Globus pallidus (tissue), 1 donor: Measurements from ENCODE around the gene COBL.
A peak's percentile ranks its signal among the peaks of the same experiment; 100 is the strongest.

Source experiments
- DNase-seq: peaks from one replicate; pipeline ENCODE4 v3.0.0-alpha.2; 2015; ENCODE audit warnings: low spot score

The COBL gene

DNA sequence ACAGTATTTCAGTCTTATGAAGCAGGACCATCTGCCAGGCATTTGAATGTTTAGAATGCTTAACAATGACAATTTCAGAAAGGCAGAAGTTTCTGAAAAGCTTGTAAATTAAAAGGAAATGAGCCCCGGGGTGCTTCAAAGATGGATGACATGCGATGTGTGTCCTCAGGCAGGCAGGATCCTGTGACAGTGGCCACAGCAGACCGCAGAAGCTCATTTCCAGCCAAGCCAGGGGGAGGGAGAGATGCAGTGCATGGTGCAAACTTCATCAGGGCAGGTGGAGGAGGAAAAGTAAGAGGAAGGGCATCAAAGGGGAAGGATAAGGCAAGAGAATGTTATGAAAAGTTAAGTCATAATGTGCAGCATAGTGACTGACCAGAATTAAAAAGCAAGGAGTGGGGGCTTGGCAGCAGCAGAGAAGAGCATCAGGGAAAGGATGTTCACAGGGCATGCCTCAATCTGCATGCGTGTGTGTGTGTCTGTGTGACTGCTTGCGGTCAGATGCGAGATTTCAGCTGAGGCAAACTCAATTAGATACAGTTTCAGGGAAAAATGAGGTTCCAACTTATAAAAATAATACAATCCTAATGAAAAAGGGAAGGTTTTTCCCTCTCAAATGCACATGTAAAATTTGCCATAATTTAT is 173.7 kb downstream of the COBL start:
- no peak for DNase-seq

DNA sequence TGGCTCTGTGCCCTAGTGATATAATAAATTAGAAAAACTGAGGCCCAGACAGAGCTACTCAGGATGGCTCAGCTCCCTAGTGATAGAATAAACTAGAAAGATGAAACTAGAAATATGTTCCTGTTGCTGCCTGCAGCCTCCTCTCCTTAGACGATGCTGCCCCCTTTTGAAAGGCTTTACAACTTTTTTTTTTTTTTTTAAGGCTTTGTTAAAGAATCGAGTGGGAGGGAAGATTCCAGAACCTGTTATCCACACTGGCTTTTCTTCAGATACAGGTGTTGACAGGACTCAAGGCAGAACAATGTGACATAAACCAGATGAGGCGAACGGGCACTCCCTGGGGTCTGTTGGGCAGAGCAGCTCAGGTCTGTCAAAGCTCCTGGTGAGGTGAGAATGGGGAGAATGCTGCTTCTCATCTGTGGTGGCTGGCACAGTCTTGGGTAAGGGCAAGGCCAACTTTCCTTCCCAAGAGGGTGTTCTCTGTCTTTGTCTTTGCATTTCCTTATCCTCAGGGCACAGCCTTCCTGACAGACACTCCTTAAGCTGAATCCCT is 175.1 kb downstream of the COBL start:
- DNase-seq, result peak; percentile 72

DNA sequence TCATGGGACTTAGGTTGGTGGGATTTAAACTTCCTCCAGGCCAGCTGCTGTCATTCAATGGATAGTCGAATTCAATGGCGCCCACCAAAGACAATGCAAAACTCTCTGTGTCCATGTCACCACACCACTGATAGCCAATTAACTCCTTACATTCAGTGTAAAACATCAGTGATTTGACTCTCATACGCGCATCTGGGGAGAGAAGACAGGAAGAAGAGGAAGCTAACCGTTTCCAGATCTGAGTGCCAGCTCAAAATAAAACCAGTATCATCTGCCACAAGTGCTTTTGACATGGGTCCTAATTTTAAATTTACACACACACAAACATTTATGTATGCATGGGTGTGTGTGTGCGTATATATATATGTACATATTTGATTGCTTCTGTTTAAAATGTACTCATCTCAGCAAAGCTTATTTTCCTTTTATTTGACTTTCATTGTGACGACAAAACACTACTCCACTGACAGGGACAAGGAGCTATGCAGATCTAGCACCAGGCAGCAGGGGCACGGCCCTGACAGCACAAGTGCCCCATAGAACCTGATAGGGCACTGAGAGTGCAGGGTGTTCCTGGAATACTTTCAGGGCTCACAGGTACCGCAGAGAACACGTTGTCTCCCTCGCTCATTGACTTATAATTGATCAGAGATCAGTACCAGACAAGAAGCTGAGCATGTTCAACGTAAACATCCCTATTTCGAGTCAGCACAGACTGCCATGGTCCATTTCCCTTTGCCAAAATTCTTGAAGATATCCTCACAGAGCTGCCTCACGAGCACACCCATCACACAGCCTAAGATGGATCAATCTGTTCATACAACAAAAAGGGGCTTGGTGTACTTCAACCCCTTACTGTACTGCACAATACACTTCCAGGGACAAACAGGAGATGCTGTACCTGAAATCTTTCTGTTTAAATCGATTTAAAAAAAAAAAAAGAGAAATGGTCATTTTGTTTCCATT is 176.1 kb downstream of the COBL start:
- DNase-seq, result no peak

DNA sequence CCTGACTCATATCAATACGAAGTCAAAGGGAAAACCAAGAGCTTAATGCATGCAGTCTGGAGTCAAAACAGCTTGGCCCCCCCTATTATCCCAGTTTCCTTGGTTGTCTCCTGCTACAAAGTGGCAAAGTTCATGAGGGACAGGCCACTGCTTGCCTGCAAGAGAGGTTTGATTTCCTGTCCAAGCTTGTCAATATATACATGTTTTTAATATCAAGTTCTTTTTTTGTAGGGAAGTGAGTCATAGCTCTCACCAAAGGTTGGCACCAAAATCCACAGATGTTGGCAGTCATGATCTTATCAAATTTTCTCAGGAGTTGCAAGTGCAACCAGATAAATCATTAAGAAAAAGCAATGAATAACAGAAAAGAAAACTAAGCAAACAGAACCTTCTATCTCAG is 176.8 kb downstream of the COBL start:
- DNase-seq, result no peak

DNA sequence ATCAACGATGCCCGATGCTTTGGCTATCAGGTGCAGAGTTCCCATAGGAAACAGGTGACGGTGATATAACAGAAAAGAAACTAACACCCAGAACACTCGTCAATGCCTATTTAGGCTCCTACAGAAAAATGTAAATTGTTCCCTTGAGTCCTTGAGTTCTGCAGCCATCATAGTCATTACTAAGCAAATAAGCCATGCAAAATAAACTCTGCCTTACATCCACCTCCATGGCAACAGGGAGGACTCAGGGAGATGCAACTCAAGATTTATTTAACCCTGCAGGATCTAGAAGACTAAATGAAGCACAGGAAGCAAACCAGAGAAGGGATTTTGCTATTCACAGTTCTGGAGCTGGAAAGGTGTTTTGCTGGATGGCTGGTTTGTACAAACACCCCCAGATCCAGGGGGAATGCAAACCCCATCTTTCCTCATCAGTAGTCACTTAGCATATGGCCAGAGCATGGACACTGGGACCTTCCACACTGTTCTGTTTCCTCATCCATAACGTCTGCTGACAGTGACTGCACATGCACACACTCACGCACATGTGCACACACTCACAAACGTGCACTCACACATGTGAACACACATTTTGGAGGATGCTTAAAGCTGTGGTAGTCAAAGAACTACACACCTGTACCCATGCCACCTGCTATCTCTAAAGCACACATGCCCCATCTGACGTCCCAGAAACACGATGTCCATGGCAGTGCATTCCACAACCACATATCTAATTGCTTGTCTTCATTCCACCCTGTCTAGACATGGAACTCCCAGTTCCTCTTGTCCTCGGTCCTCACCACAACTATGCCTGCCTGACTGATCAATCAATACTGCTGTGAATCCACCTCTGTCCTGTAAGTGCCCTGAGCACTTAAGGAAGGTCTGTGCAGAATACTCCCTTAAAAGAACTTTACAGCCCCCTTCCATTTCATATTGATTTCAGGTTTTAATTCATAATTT is 178.2 kb downstream of the COBL start:
- no peak for DNase-seq

DNA sequence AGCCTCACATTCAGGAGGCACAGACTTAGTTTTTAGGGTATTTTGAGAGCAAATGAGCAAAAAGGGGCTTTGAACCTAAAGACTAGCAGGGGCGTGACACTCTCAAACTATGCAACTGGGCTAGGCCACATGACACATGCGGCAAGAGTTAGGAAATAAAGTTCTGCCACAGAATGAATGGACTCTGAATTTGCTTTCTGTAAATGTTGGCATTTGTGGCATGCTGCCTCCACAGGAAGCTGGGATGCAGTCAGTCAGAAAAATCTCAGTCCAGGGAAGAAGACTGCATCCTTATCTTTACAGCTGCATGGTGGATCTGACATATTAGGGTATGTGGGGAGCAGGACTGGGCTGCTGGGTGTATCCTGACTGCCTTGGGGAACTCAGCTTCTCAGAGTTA is 181.0 kb downstream of the COBL start:
- DNase-seq, result no peak

DNA sequence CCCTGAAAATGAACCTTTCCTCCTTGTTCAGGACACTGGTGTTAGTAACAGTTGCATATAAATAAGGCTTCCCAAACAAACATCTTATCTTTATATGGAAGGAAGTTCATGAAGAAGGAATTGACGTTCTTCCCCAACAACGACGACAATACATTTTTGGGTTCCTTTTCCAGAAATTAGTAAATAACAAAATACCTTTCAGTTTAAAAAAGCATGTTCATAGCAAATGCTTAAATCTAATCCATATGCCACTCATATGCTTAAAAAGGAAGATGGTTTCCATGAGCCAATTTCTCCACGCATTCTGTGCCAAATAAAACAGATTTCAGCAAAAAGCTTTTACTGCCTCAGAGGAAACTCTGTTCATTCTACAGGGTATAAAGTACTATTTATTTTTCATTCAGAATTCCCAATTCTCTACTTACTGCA is 182.6 kb downstream of the COBL start:
- no peak for DNase-seq

DNA sequence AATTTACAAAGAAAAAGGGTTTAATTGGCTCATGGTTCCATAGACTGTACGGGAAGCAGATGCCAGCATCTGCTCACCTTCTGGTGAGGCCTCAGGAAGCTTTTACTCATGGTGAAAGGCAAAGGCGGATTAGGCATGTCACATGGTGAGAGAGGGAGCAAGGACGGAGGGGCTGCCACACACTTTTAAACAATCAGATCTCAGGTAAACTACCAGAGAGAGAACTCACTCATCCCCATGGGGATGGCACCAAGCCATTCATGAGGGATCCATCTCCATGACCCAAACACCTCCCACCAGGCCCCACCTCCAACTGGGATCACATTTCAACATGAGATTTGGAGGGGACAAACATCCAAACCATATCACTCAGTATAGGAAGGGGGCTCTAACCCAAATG is 183.9 kb downstream of the COBL start:
- no peak for DNase-seq

DNA sequence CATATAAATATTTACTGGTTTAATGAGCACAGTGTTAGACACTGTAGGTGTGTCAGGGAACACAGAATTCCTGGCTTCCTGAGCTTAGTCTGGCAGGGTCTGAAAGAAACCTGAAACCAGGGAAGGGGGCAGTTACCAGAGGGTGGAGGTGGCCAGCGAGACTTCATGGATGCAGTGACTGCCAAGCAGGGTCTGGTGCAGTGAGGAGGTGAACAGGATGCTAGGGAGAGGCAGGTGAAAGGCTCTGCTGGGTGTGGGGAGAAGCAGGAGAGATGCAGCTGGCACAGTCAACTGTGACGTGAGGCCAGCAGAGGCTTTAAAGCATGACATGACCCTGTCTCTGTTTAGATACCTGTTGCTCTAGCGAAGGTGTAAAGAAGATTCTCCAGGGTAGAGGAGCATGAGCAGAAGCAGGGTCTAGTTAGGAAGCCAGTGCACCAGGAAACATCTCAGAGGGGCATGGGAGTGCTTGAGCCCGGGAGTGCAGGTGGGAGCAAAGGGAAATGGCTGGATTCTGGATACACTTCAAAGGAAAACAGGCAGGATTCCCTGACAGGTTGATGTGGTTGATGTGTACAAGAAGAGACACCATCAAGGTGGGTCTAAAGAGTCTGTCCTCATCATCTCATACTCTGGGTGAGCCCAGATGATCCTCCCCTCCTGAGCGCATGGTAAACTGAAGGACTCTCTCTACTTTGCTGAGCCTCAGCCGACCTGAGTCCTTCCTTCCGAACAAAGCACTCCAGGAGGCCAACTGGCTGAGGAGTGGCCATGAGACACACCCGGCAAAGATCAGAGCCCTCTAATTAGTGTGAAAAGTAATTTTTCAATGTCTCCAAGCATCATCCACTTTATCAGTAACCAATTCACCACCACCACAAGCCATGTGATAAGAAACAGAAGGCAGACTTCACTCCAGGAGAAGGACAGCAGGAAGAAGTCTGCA is 186.8 kb downstream of the COBL start:
- no peak for DNase-seq

DNA sequence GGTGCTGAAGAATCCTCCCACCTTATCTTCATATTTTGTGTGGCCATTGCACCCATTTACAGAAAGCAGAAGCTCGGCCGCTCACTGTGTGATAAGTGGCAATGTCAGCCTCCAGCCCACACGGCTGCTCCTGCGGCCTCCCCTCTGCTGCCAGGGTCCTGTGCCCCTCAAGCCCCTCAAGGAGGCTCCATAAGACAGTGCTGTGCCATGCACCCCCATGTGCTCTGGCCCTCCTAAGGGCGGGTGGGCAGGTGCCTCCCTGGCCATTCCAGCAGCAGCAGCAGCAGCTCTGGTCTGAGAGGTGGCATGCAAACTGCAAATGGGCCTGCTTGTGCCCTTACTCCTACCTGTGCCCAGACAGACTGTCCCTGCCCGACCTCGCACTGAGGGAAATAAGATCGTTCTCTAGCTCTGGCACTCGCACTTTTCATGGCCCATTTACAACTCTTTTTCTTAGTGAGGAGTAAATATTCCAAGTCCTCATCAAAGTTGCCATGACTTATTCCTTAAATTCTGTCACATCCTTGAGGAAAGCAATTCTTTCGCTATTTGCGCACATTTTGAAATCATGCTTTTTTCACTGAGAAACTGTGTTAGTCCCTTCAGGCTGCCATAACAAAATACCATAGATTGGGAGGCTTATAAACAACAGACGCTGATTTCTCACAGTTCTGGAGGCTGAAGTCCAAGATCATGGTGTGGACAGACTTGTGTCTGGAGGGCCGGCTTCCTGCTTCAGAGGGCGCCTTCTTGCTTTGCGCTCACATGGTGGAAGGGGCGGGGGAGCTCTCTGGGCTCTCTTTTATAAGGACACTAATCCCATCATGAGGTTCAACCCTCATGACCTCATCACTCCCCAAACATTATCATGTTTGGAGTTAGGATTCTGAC is 187.8 kb downstream of the COBL start:
- no peak for DNase-seq

DNA sequence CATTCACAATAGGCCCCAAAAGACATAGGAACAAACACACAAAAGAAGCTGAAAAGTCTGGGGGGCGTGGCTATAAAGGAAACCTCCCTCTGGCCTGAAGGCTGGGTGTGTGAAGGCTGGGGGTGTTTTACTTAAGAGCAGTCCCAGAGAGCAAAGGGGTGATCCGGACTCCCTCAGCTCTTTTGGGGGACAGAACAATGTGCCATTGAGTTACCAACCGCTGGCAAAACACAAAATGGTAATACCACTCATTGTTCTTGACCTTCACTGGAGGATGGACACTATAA is 189.0 kb downstream of the COBL start:
- DNase-seq, result no peak

DNA sequence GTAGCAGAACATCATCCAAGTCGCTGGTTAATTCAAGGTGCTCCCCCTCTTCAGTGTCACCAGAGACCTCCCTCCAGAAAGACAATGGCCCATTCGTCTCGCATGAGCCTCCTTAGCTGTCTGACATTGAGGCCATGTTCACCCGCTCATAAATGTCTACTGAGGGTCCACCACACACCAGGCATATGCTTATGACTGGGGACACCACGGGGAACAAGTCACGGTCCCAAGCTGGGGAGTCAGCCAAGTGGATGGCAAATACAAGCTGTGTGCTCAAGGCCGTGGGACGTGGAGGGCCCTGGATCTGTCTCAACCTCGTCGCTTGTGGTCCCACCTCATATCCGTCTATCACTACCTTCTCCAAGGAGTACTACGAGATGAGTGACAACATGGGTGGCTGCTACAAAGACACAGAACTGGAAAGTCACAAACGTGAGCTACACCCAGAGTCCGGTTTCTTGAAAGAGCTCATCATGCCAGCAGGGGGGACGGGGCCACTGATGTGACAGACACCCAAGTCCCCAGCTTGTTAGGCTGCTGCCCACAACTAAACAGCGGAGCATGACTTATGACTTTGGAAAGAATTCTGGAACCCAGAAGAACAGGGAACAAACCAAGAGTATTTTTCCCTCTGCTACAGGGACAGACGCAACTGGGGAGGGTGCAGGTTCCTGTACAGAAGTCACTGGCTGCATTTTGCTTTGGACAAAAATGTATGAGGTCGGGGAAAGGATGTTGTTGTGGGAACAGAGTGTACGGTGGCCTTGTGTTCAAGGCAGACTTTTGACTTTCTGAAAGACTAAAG is 189.6 kb downstream of the COBL start:
- DNase-seq, result no peak

DNA sequence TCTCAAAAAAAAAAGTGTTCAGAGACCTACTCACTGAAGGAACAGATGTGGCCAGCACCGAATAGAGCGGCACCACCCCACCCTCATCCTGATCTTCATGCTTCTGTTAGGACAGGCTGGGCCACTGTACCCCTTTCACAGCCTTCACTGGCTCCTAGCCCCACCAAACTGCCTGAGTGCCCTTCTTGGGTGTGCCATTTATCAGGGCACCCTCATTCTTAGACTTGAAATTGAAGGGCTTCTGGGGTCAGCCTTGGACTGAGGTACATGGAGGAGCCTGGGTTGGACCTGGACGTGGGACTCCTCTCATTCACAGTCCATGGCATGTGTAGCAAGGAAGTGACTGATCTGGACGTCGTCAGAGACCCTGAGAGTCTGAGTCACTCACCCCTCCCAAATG is 190.3 kb downstream of the COBL start:
- DNase-seq, result no peak

DNA sequence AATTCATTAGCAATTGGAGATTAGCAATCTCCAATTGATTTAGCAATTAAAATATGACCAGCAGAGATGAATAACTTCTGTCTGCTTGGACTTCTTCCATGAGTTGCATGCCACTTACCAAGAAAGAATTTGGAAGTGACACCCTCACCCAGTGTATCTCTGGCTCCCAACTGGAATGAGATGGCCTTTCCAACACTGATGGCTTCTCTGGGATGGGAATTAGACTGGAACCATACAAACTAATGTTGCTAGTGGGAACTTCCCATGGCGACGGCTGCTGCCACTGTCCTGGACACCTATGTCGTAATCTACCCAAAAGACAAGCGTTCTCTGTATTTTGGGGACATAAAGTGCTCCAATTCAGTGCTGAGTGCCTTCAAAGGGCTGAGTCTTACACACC is 192.3 kb downstream of the COBL start:
- DNase-seq, result no peak

DNA sequence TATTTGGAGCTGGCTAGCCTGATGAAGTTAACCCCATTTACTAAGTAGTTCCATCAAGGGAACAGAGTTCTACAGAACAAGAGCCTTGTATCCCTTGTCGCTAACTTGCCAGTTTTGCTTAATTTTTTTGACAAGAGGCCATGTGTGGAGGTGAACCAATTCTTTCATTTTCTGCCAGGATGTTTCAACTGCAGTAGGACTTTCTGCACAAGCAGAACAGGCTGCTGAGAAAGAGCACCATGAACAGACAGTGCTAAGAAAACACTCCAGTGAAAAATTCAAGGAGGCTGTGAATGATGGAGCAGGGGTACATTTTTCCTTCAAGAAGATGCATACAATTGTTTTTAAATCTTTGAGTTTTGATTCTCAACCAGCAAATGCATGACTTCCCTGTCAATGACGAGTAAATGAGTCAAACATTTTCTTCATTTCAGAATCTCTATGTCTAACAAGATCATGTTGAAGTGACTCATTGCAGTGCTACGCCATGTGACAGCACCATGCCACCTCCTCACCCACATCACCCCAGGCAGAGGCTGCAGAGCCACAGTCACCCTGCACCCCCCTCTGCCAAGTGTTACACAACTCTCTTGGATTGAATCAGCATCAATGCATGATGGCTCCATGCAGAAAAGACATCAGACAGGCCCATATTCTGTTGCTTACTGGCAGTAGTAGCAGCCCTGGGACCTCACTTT is 193.1 kb downstream of the COBL start:
- DNase-seq, result peak; percentile 74

DNA sequence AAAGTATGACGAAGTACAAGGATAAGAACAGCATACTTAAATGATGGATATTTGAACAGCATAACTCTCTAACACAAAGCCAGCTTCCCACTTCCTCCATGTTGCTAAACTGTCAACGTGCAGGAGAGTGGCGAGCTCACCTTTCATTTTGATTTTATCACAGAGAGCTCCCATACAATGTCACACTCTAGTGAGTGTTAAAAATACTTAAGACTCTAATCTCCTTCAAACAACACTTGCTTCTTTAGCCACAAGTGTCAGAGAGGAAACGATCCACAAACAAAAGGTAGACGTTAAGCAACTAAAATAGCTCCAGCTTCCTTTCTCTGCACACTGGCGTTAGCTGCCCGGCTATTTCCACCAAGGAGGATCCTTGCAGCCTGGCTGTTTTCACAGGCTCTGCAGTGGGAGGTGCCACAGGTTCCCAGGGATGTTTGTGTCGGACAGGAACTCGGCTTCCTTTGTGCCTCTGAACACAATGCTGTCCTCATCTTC is 194.6 kb downstream of the COBL start:
- no peak for DNase-seq

DNA sequence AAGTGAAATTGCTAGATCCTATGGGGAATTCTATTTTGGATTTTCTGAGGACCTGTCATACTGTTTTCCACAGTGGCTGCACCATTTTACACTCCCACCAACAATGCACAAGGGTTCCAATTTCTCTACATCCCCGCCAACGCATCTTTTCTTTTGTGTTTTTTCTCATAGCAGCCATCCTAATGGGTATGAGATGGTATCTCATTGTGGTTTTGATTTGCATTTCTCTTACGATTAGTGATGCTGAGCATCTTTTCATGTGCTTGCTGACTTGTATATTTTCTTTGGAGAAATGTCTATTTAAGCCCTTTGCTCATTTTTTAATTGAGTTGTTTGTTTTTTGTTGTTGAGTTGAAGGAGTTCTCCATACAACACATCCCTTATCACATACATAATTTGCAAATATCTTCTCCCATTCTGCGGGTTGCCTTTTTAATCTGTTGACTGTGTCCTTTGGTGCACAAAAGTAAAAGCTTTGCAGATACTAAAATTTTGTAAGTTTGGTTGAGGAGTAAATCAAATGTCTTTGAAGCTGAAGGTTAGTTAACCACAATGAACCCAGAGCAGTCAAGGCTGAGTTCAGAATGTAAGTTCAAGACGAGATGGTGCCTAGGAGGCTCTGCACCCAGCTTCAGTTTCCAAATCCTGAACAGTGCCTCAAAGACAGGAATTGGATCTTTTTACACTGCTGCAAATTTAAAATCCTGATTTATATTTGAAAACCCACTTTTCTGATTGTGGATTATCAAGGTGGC is 195.4 kb downstream of the COBL start:
- no peak for DNase-seq

DNA sequence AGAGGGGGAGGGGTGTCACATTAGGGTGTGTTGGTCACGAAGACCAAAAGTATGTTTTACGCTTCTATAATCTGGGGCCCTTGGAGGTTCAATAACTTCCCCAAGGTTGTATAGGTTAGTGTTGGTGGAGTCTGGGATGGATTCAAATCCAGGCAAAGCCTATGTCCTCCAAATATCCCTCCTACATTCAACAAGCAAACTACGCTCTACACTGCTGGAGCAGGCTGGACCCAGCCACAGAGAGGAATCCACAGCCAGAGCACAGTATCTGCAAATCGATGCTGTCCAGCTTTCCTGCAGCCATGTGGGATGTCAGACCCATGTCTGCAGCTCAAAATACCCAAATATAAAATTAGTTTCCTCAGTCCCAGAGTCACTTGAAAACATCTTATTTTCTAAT is 198.0 kb downstream of the COBL start:
- DNase-seq, result no peak
